ENCODE results near the gene TRPM2. TPM values are rescaled to one million over a fixed set of nuclear protein-coding genes. Genes with fewer than 3 reads are reported as not detected.

TRPM2 gene
- total RNA-seq, 1 experiment from 2014 or later = 28.1 TPM

GRCh38 chr21:44329971-44330681, 23.3 kb upstream of the TRPM2 start:
- Histone ChIP-seq H3K27ac (ENCODE audit: low read depth, low read length) (no peak overlapping the region), H3K36me3 (ENCODE audit: control insufficient read depth in 1 of 2, insufficient read depth in 2 of 2, low read length in 2 of 2) (no peaks in the 10 kb centered on the region; a peak in 1 of 4 replicates), H3K79me2 (ENCODE audit: insufficient read depth, low read length) (no peaks in the 10 kb centered on the region), H3K4me2 (ENCODE audit: low read length) (no peak overlapping the region), H3K27me3 (ENCODE audit: insufficient read depth, low read length) (no peaks in the 10 kb centered on the region), H3K9me3 (ENCODE audit: control insufficient read depth in 1 of 2, insufficient read depth in 1 of 2, low read depth in 1 of 2, low read length in 2 of 2) (no peaks in the 10 kb centered on the region), H3K4me3 (replicated peaks in 1 of 2; ENCODE audit: low read depth in 1 of 2, low read length in 2 of 2) (no peak overlapping the region), H3K9ac (ENCODE audit: low read length) (no peak overlapping the region), H3K9me2 (ENCODE audit: insufficient read depth) (no peaks in the 10 kb centered on the region), H2AFZ (ENCODE audit: low read depth, low read length, poor library complexity, severe bottlenecking) (no peak overlapping the region), H3K4me1 (ENCODE audit: control insufficient read depth in 1 of 2, insufficient read depth in 2 of 2, low read length in 2 of 2) (no peaks in the 10 kb centered on the region), H4K20me1 (ENCODE audit: insufficient read depth) (no peaks in the 10 kb centered on the region)
- POLR2A ChIA-PET = no interaction called here
- CTCF ChIA-PET = no interaction called here
- DNase-seq (ENCODE audit: low read depth, low spot score) (no peak), ATAC-seq (peak; percentile 4; the same call in 1 of the 2 replicates)
- RAD21 ChIA-PET (ENCODE audit: low non-redundant PET in 1 of 2, low total read pairs in 2 of 2, uncharacterized antibody in 2 of 2, unreplicated experiment in 2 of 2) = no interaction called here
- BruUV-seq (replicated peaks) = no TSS peak
- TF ChIP-seq EZH2phosphoT487 (IDR thresholded peaks at IDR 0.05; ENCODE audit: borderline replicate concordance) (no peak), ATF3 (IDR thresholded peaks at IDR 0.05) (no peak), POLR2AphosphoS5 (IDR thresholded peaks at IDR 0.05; ENCODE audit: low read depth, low read length) (no peak; the same call in 1 of the 2 replicates), CTCF (IDR thresholded peaks at IDR 0.05 in 2 of 3, conservative IDR thresholded peaks at IDR 0.05 in 1 of 3; ENCODE audit: borderline replicate concordance in 1 of 3, insufficient read depth in 1 of 3, low read depth in 2 of 3, low read length in 2 of 3) (no peak), EZH2 (IDR thresholded peaks at IDR 0.05) (no peak), YY1 (IDR thresholded peaks at IDR 0.05; ENCODE audit: extremely low read depth, insufficient replicate concordance, low read depth, low read length) (no peak), CBX3 (IDR thresholded peaks at IDR 0.05; ENCODE audit: low read depth) (no peak), EGR1 (IDR thresholded peaks at IDR 0.05; ENCODE audit: low read depth) (no peak), ZNF274 (IDR thresholded peaks at IDR 0.05; ENCODE audit: low read depth, low read length) (no peak), SRF (IDR thresholded peaks at IDR 0.05; ENCODE audit: low read depth) (no peak)
- intact Hi-C loops (cut with micrococcal nuclease) = no loop called here
